ENCODE results near the gene HOXB7. TPM values are rescaled to one million over a fixed set of nuclear protein-coding genes. Genes with fewer than 3 reads are reported as not detected.

The HOXB7 gene
- total RNA-seq = 1 to 10 TPM in 3 of 4 donors, under 1 TPM in 1; 0.85 to 2.0 (median 1.2) TPM
- 1 to 10 TPM; 1.6 to 3.0 (median 2.8) TPM for polyA plus RNA-seq
- long read RNA-seq, donor 1 = 0 reads
- long read RNA-seq, donor 2, partial matches to known transcripts = 0 of 2 reads
- long read RNA-seq, donor 2, other reads (novel, unspliced or antisense) = 0 of 2 reads

DNA sequence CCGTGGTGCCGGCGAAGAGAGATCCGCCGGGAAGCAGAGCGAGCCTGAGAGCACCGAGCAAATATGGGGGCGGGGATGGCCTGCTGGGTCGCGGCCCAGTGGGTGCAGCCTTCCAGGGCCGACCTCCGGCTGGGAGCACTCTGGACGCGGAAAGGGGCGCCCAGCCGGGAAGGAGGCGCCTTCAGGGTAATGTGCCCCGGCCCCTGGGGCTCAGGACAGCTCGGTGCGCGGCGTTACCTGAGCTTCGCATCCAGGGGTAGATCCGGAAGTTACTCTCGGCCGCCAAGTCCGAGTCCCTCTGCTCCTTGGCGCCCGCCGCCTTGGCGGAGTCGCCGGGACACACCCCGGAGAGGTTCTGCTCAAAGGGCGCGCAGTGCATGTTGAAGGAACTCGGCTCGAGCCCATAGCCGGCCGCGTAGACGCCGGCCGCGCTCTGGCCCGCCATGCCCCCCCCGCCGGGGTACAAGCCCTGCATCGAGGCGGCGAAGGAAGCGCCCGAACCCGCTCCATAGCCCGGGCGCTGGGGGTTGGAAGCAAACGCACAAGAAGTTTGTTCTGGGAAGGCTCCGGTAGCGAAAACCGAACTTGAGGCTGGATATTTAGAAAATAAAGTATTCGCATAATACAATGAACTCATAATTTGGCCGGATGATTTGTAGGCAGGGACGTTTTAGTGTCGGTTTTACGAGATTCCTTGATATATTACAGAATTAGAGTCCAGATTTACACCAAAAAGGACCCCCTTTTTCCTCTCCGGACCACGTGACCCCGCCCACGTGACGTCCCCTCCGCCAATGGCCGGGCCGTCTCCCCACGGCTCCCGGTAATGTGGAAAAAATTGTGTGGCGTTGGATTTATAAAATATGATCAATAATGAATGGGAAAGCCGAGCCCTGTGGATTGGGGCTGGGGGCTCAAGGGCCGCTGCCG is at the start of gene HOXB7:
Gene HOXB7 (minus strand): TSS at position 736 of the 930 bp plus-strand sequence. CDS start 99 bp downstream, at position 637.
- peak; percentile 83 for DNase-seq
- TF ChIP-seq, protein P1, sequence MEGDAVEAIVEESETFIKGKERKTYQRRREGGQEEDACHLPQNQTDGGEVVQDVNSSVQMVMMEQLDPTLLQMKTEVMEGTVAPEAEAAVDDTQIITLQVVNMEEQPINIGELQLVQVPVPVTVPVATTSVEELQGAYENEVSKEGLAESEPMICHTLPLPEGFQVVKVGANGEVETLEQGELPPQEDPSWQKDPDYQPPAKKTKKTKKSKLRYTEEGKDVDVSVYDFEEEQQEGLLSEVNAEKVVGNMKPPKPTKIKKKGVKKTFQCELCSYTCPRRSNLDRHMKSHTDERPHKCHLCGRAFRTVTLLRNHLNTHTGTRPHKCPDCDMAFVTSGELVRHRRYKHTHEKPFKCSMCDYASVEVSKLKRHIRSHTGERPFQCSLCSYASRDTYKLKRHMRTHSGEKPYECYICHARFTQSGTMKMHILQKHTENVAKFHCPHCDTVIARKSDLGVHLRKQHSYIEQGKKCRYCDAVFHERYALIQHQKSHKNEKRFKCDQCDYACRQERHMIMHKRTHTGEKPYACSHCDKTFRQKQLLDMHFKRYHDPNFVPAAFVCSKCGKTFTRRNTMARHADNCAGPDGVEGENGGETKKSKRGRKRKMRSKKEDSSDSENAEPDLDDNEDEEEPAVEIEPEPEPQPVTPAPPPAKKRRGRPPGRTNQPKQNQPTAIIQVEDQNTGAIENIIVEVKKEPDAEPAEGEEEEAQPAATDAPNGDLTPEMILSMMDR (IDR thresholded peaks at IDR 0.05) = no peak
- peak; percentile 43 to 69 (median 52) for ATAC-seq
- Histone ChIP-seq H3K27me3 (ENCODE audit: insufficient read depth in 3 of 3, low read length in 2 of 3) (peaks cover 0 to 99% (median 65%) of the 10 kb centered on the region in 3 donors), H3K4me1 (peaks cover 17% of the 10 kb centered on the region), H3K36me3 (ENCODE audit: insufficient read depth in 1 of 2, low read depth in 1 of 2) (no peaks in the 10 kb centered on the region), H3K27ac (peak within 1 kb of the TSS; percentile 61), H3K9me3 (no peaks in the 10 kb centered on the region), H3K4me3 (peak within 1 kb of the TSS; percentile 77)
- WGBS, 3 donors = 1% methylated on average over 66 to 79 of the region's 79 CpGs
- intact Hi-C loops (cut with DNase I) = no loop called here

- intact Hi-C loops (cut with DNase I) = no loop called here
Observed at GRCh38 chr17:48655913-48656312, 45.1 kb upstream of the HOXB7 start.

DNA sequence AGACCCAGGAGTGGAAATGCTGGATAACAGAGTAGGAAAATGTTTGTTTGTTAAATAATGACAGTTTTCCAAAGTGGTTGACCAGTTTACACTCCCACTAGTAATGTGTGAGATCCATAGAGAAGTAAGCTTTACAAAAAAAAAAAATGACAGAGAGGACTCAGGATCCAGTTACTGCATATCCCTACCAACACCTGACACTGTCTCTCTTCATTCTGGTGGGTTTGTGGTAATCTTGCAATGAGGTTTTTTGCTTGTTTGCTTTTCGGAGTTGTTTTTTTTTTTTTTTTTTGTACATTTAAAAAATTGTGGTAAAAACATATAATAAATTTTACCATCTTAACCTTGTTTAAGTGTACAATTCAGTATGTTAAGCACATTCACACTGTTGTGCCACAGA is 38.9 kb upstream of the HOXB7 start:
- WGBS, 3 donors = 43 to 58% (median 50%) methylated on average over 1 of the region's 1 CpG
- no peak for ATAC-seq
- Histone ChIP-seq H3K4me3 (no peak overlapping the region), H3K9me3 (no peaks in the 10 kb centered on the region), H3K36me3 (ENCODE audit: insufficient read depth in 1 of 2, low read depth in 1 of 2) (no peaks in the 10 kb centered on the region), H3K27ac (no peak overlapping the region), H3K4me1 (no peaks in the 10 kb centered on the region), H3K27me3 (ENCODE audit: insufficient read depth in 3 of 3, low read length in 2 of 3) (peaks cover 10 to 78% (median 19%) of the 10 kb centered on the region in 3 donors)
- intact Hi-C loops (cut with DNase I) = no loop called here
- TF ChIP-seq, protein P1 (IDR thresholded peaks at IDR 0.05) = no peak
- DNase-seq = no peak

More at GRCh38 chr17:48655913-48656312, 45.1 kb upstream of the HOXB7 start:
- Histone ChIP-seq H3K36me3 (ENCODE audit: insufficient read depth in 1 of 2, low read depth in 1 of 2) (no peaks in the 10 kb centered on the region), H3K4me1 (no peaks in the 10 kb centered on the region), H3K4me3 (no peak overlapping the region), H3K9me3 (no peaks in the 10 kb centered on the region), H3K27ac (no peak overlapping the region), H3K27me3 (ENCODE audit: insufficient read depth in 3 of 3, low read length in 2 of 3) (peaks cover 0 to 17% (median 0%) of the 10 kb centered on the region in 3 donors)
- no peak for DNase-seq
- TF ChIP-seq, protein P1 (IDR thresholded peaks at IDR 0.05) = no peak
- no peak for ATAC-seq

DNA sequence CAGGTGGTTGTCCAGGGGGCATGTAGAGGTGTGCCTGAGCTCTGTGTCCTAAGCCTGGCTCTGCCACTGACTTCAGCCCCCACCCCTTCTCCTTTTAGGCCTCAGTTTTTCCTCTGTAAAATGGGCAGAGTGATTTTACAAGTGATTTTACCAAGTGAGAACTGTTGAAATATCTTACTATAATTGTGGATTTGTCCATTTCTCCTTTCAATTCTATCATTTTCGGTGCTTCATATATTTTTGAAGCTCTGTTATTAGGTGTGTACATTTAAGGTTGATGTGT is 37.1 kb upstream of the HOXB7 start:
- Histone ChIP-seq H3K9me3 (no peaks in the 10 kb centered on the region), H3K4me1 (no peaks in the 10 kb centered on the region), H3K27me3 (ENCODE audit: insufficient read depth in 3 of 3, low read length in 2 of 3) (peaks cover 10 to 96% (median 25%) of the 10 kb centered on the region in 3 donors), H3K36me3 (ENCODE audit: insufficient read depth in 1 of 2, low read depth in 1 of 2) (no peaks in the 10 kb centered on the region), H3K27ac (no peak overlapping the region), H3K4me3 (no peak overlapping the region)
- 70 to 81% (median 77%) methylated on average over 1 of the region's 1 CpG for WGBS, 3 donors
- ATAC-seq (no peak), DNase-seq (no peak)
- intact Hi-C loops (cut with DNase I) = no loop called here
- TF ChIP-seq, protein P1 (IDR thresholded peaks at IDR 0.05) = no peak

Data from psoas muscle (tissue), 8 donors.